ENCODE results near the gene CENPO.

DNA sequence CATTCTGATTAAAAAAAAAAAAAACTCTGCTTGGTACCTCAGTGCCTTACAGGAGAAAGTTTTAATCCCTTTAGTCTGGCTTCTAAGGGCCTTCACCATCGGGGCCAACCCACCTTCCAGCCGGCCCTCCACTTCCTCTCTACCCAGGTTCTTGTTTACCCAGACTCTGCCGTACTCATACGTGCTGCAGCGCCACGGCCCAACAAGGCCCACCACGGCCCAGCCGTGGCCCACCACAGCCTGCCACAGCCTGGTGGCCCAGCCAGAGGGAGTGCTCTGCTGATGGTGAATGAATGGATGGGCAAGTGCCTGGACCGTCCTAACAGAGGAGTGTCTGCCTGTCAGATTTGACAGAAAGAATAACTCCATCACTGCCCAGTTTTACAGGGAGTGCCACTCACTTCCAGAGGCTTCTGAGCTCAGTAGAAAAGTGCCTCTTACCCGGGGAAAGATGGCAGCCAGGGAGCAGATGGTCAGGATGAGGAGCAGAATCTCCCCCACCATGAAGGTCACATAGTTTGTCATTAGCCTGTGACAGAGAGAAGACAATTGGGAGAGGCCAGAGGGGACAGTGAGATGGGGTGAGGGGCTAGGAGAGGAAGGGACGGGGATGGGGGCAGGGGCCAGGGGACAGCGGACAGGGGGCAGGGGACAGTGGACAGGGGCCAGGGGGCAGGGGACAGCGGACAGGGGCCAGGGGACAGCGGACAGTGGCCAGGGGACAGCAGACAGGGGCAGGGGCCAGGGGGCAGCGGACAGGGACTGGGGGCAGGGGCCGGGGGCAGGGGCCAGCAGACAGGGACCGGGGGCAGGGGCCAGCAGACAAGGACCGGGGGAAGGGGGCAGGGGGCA lies 38.2 kb downstream of the CENPO start:
- TF ChIP-seq, protein P1, sequence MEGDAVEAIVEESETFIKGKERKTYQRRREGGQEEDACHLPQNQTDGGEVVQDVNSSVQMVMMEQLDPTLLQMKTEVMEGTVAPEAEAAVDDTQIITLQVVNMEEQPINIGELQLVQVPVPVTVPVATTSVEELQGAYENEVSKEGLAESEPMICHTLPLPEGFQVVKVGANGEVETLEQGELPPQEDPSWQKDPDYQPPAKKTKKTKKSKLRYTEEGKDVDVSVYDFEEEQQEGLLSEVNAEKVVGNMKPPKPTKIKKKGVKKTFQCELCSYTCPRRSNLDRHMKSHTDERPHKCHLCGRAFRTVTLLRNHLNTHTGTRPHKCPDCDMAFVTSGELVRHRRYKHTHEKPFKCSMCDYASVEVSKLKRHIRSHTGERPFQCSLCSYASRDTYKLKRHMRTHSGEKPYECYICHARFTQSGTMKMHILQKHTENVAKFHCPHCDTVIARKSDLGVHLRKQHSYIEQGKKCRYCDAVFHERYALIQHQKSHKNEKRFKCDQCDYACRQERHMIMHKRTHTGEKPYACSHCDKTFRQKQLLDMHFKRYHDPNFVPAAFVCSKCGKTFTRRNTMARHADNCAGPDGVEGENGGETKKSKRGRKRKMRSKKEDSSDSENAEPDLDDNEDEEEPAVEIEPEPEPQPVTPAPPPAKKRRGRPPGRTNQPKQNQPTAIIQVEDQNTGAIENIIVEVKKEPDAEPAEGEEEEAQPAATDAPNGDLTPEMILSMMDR (conservative IDR thresholded peaks at IDR 0.05; ENCODE audit: low read length) = no peak
- TF ChIP-seq EZH2phosphoT487 (IDR thresholded peaks at IDR 0.05; ENCODE audit: borderline replicate concordance, low read depth, low read length) = no peak
